ENCODE results near the gene BBX.

Gene BBX

DNA sequence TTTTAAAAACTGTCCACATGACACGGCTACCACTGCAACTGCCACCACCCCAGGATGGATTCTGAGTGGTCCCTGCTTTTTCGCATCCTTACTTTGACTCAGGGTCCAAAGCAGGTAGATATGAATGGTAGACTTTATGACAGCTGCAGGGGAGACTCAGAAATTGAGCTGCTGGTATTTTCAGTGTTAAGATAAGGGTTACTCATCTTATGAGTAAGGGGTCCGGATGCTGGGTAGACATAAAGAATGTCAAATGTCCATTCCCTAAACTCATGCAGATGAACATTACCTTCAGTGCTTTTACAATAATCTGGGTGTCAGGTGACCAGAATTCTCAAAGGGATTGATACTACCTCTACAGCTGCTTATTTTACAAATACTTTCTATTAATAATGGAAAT, 25.9 kb upstream of the BBX start:
- no peaks in the 10 kb centered on the region for H3K9me3 ChIP-seq
- intact Hi-C loops (cut with DNase I; ENCODE audit: low total_unique reads): no loop called here
- H3K27ac ChIP-seq: no peak overlapping the region
- no peak for DNase-seq
- TF ChIP-seq, protein P1, sequence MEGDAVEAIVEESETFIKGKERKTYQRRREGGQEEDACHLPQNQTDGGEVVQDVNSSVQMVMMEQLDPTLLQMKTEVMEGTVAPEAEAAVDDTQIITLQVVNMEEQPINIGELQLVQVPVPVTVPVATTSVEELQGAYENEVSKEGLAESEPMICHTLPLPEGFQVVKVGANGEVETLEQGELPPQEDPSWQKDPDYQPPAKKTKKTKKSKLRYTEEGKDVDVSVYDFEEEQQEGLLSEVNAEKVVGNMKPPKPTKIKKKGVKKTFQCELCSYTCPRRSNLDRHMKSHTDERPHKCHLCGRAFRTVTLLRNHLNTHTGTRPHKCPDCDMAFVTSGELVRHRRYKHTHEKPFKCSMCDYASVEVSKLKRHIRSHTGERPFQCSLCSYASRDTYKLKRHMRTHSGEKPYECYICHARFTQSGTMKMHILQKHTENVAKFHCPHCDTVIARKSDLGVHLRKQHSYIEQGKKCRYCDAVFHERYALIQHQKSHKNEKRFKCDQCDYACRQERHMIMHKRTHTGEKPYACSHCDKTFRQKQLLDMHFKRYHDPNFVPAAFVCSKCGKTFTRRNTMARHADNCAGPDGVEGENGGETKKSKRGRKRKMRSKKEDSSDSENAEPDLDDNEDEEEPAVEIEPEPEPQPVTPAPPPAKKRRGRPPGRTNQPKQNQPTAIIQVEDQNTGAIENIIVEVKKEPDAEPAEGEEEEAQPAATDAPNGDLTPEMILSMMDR (IDR thresholded peaks at IDR 0.05): no peak
- H3K4me3 ChIP-seq: no peak overlapping the region
- H3K27me3 ChIP-seq: no peaks in the 10 kb centered on the region
- H3K36me3 ChIP-seq: no peaks in the 10 kb centered on the region
- H3K4me1 ChIP-seq: no peaks in the 10 kb centered on the region

DNA sequence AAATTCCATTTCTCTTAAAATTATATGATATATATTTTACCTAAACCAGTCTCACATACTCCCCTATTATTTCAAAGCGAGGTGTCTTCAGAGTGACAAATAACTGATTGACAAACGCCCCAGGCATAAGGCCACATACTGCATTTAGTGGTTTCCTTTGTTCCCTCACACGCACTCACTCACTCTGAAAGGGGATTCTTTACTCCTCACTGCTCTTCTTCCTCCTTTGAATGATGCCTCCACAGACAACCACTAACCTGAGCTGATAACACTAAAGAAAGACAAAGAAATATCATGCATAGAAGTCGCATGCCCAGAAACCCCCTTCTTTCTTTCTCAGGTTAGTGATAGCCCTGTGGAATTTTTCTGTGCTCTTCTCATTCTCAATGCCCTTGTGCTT, 24.1 kb upstream of the BBX start:
- intact Hi-C loops (cut with DNase I; ENCODE audit: low total_unique reads): no loop called here
- no peak overlapping the region for H3K27ac ChIP-seq
- H3K4me1 ChIP-seq: no peaks in the 10 kb centered on the region
- TF ChIP-seq, protein P1 (IDR thresholded peaks at IDR 0.05): no peak
- H3K27me3 ChIP-seq: no peaks in the 10 kb centered on the region
- no peak for DNase-seq
- no peak overlapping the region for H3K4me3 ChIP-seq
- H3K9me3 ChIP-seq: no peaks in the 10 kb centered on the region
- no peaks in the 10 kb centered on the region for H3K36me3 ChIP-seq

DNA sequence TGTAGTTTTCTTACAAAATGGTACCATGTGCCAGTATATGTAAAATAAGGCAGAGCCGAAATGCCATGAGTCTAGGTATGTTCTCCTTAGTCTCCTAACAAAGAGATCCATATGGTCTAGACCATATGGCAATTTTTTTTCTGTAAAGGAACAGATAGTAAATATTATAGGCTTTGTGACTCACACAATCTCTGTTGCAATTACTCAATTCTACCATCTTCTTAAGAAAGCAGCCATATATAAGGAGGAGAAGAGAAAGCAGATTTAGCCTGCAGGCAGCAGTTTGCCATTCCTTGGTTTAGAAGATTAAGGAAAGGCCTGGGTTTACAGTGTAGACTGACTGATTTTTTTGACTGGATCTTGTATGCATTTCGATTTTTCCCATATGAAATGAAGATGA, 16.3 kb upstream of the BBX start:
- Histone ChIP-seq H3K4me1 (no peaks in the 10 kb centered on the region), H3K27ac (no peak overlapping the region), H3K36me3 (no peaks in the 10 kb centered on the region), H3K9me3 (no peaks in the 10 kb centered on the region), H3K4me3 (no peak overlapping the region), H3K27me3 (no peaks in the 10 kb centered on the region)
- intact Hi-C loops (cut with DNase I; ENCODE audit: low total_unique reads): no loop called here
- DNase-seq: no peak
- TF ChIP-seq, protein P1 (IDR thresholded peaks at IDR 0.05): no peak

DNA sequence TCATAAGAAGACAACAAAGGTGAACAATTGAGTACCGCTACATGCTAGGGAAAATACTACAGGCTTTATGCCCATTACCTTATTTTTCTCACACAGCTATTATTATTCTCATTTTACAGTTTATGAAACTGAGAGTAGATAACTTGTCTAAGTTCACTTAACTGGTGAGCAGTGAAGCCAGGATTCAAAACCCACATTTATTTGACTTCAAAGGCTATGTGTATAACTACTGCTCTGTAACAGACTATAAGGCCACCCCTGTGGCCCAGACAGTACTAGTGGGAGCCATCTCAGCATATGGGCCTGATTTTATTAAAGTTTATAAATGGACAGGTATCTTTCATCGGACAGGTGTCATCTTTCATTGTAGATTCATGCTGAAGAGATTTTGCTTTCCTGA, 14.4 kb upstream of the BBX start:
- TF ChIP-seq, protein P1 (IDR thresholded peaks at IDR 0.05): no peak
- H3K27me3 ChIP-seq: no peaks in the 10 kb centered on the region
- no peak overlapping the region for H3K4me3 ChIP-seq
- intact Hi-C loops (cut with DNase I; ENCODE audit: low total_unique reads): no loop called here
- no peaks in the 10 kb centered on the region for H3K9me3 ChIP-seq
- DNase-seq: no peak
- H3K4me1 ChIP-seq: no peaks in the 10 kb centered on the region
- no peaks in the 10 kb centered on the region for H3K36me3 ChIP-seq
- H3K27ac ChIP-seq: no peak overlapping the region

DNA sequence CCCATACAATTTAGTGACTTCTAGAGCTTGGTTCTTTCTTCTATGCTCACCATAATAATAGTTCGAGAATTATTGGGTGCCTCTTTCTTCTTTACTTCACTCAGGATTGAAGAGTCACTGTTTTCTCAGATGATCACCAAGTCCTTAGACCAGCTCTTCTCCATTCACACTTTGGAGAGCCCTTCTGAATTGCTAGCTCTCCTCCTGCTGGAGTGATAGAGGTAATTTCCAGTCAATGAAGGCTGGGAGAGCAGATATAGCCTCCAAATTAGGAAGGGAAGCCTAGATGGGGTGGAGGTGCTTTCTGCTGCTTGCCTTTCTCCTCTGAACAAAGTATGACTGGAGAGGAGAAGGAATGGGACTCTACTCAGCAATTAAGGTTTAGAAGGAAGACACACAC, 10.7 kb upstream of the BBX start:
- no peaks in the 10 kb centered on the region for H3K36me3 ChIP-seq
- H3K9me3 ChIP-seq: no peaks in the 10 kb centered on the region
- intact Hi-C loops (cut with DNase I; ENCODE audit: low total_unique reads): no loop called here
- H3K27ac ChIP-seq: no peak overlapping the region
- no peaks in the 10 kb centered on the region for H3K4me1 ChIP-seq
- DNase-seq: no peak
- H3K27me3 ChIP-seq: no peaks in the 10 kb centered on the region
- H3K4me3 ChIP-seq: no peak overlapping the region
- TF ChIP-seq, protein P1 (IDR thresholded peaks at IDR 0.05): no peak

DNA sequence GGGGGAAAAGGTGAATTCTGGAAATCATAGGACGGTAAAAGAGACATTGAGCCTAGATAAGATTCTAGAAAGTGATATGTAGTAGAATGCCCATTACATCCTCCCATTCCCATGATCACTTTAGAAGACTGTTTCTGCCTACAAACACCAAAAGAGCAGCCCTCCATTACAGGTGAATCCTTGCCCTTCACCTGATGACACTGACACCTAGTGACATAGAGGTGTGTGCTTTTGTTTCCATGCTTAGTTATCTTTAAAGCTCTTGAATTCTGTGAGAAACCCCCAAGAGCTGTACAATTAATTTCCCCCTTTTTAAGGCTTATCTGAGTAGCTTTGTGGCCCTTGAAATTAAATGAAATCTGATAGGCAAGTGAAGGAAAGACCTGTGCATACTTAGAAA, 8.3 kb upstream of the BBX start:
- DNase-seq: no peak
- TF ChIP-seq, protein P1 (IDR thresholded peaks at IDR 0.05): no peak
- no peaks in the 10 kb centered on the region for H3K4me1 ChIP-seq
- H3K27me3 ChIP-seq: no peaks in the 10 kb centered on the region
- no peak overlapping the region for H3K27ac ChIP-seq
- no peaks in the 10 kb centered on the region for H3K9me3 ChIP-seq
- intact Hi-C loops (cut with DNase I; ENCODE audit: low total_unique reads): no loop called here
- H3K4me3 ChIP-seq: no peak overlapping the region
- H3K36me3 ChIP-seq: no peaks in the 10 kb centered on the region

Measured in tibial artery (tissue), 4 donors.